SHP77 treated with DMSO at 0.1 percent for 48 hours (cell line): ENCODE measurements around the gene MBNL1.

ENCODE experiments used
- DNase-seq: peaks from one replicate; lab custom pipeline; 2025; lab: John Stamatoyannopoulos, UW

The MBNL1 gene, protein sequence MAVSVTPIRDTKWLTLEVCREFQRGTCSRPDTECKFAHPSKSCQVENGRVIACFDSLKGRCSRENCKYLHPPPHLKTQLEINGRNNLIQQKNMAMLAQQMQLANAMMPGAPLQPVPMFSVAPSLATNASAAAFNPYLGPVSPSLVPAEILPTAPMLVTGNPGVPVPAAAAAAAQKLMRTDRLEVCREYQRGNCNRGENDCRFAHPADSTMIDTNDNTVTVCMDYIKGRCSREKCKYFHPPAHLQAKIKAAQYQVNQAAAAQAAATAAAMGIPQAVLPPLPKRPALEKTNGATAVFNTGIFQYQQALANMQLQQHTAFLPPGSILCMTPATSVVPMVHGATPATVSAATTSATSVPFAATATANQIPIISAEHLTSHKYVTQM

DNA sequence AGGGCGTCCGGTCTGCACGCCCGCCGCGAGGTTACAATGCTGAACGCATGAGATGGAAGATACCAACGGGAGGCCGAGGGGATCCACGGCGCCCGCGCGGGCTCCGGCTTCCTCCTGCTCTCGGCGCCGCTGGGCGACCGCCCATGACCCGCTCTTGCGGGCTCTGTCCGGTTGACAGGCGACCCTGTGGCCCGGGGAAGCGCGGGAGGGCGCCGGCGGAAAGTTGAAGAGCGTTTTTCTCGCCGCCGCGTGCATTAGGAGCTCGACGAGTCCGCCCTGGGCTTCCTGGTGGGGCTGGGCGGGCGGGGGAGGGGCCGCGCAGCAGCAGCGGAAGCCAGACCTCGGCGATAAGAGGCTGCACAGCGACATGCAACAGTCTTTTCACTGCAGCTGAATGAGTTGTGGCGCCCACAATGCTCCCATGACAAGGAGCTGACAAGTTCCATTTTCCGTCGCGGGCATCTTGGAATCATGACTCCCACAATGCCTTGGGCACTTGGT is at the start of gene MBNL1:
Gene MBNL1, plus strand, starts transcription at position 375 of the 501 bp plus-strand sequence. CDS start 31,265 bp downstream, outside the sequence.
- peak; percentile 76 for DNase-seq

DNA sequence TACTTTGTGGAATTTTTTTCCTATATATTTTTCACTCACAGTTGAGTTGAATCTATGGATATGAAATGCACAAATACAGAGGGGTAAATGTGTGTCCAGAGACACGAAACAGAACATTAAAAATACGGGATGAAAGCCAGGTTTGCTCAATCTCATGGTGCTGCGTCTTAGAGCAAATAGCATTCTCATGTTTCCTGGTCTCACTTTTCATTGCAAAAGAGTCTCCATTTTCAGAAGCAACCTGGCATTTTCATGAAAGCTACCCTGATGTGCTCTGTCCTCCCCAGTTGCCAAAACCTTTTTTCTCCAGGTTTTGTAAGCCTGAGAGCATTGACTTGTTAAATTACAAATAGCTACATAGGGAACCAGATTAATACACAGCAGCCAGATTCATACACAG is 49.5 kb upstream of the MBNL1 start:
- no peak for DNase-seq

DNA sequence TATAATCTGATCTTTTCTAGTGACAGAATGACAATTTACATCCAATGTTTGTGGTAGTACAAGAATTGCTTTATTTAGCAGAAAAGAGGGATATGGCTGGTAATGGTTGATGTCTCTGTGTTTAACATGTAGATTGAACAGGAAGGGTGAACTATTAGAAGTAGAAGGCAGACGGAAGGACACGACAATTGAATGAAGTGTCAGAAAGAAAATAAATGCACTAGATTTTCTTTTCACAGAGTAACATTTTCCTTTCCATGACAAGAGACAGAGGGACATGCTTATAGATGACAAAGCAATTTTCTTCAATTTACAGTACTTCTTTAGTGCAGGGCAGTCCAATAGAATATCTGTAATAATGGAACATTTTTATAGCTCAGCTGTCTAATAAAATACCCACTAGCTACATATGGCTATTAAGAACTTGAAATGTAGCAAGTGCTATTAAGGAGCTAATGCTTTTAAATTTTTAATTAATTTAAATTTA is 48.9 kb upstream of the MBNL1 start:
- no peak for DNase-seq

DNA sequence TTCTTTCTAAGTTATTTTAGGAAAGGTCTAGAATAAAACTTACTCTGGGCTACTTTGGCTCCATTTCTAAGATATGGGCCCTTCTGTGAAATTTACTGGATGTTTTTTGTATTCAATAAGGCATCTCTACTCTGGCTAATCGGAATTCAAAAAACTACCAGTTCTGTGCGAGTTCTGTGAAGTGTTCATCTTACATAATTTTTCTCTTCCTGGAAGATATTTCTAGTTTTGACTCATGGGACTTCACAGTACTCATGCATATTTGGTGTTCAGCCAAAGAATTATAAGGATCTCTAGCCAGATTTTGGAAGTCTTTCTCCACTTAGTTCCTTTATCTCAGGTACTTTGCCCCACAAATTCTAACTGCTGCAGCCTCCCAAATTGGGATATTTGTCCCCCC is 46.4 kb upstream of the MBNL1 start:
- no peak for DNase-seq

DNA sequence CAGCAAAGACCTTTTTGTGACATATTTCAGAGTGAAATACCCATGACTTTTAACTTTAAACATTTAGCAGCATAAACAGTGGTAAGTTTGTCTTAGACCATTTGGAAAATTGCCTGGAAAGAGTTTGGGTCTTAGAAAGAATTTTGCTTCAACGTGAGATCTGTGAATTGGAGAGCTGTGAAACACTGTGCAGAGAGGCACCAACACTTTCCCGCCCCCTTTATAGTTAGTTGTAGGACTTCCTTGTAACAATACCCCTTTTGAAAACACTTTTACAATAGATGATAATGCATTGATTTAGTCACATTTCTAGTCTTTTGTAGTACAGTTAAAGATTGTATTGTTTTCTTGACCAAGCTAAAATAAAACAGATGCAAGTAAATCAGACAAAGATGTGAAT is 43.5 kb upstream of the MBNL1 start:
- no peak for DNase-seq

DNA sequence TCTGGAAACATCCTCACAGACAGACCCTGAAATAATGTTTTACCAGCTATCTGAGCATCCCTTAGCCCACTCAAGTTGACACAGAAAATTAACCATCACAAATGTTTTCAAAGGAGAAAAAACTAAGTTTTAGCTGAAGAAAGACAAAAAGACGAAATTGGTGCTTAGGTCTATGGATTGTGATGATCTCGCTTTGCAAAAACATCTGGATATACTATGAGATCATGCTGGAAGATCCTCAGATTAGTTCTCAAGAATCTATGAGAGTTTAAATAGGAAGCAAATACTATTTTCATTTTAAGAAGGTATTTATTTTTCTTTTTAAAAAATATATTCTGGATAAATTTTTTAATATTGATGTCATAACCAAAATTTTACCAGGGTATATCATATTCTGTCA is 42.6 kb upstream of the MBNL1 start:
- no peak for DNase-seq

DNA sequence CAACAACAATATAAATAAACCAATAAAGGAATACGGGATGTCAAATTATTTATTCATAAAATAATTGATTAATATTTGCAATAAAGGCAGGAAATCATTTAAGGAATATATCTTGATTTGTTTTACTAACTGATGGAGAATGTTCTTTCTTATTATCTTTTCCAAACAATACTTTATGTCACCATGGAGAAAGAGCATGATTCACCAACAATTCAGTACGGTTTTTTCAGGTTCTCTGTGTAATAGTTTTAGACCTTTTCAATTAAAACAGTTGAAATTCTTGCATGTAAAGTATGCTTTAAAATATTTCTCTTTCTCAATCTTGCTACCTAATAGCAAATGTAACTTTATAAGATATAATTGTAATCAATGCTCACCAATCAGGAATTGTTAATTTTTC is 41.7 kb upstream of the MBNL1 start:
- DNase-seq, result no peak

DNA sequence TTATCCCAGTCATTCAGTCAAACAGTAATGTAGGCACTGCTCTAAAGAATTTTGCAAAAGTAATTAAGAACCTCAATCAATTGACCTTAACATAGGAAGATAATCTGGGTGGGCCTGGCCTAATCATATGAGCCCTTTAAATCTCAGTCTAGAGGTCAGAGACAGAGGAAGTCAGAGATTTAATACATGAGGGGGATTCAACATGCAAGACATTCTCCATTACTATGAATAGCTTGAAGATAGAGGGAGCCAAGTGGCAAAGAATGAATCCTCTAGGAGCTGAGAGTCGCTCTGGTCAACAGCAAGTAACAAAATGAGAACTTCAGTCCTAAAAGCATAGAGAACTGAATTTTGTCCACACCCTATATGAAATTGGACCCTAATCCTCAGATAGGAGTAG is 39.0 kb upstream of the MBNL1 start:
- DNase-seq, result no peak

DNA sequence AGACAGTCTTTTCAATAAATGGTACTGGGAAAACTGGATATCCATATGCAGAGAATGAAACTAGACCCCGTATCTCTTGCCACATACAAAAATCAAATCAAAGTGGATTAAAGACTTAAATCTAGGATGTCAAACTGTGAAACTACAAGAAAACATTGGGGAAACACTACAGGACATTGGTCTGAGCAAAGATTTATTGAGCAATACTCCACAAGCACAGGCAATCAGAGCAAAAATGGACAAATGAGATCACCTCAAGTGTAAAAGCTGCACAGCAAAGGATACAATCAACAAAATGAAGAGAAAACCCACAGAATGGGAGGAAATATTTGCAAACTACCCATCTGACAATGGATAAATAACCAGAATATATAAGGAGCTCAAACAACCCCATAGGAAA is 38.4 kb upstream of the MBNL1 start:
- DNase-seq, result no peak

DNA sequence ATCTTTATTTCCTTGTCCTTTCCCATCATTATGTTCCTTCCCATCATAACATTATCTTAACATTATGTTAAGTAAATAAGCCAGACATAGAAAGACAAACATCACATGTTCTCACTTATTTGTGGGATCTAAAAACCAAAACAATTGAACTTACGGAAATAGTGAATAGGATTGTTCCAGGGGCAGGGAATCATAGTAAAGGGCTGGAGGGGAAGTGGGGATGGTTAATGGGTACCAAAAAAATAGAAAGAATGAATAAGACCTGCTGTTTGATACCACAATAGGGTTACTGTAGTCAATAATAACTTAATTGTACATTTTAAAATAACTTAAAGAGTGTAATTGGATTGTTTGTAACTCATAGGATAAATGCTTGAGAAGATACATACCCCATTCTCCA is 36.7 kb upstream of the MBNL1 start:
- no peak for DNase-seq

DNA sequence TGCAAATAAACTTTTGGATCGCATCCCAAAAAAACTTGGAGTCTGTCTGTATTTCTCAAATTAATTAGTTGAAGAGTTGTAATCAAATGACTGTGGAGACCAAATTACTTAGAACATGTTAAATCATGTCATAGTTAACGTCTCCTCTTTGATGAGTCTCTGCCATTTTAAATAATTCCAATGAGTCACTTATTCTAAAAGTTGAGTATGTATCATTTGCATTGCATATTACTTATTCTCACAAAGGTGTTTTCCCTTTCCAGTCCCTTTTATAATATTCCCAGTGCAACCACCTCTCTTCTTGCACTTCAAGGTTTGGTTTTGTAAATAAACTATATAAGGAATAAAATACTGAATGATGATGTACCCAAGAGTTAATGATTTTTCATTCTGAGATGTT is 36.0 kb upstream of the MBNL1 start:
- DNase-seq, result no peak

DNA sequence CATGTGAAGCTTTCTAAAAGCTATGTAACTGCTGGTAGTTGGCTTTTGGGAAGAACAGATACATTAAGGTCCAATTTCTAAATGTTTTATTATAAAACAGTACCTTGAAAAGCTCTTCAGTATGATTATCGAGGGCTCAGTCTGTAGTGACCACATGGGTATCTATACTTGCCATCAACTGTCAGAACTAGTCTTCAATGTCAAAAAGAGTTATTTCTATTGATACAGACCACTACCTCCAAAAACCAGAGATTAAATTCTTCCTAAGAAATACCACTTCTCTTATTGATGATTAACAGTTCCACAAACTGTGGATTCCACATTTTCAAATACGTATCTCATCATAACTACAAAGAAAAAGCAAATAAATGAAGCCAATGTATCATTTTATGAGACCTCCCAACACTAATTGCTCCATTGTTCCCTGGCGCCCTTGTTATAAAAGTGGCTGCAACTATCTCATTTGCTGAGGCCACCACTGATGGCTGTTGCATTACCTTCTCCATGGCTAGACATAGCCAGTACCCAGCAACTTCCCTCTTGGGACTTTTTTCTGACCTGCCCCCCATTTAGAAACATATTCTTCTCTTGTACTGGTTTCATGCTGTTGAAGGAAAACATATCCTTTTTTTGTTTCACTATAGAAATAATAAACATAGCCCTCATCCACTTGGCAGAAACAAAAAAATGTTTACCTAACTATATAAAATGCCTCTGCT is 33.9 kb upstream of the MBNL1 start:
- no peak for DNase-seq

DNA sequence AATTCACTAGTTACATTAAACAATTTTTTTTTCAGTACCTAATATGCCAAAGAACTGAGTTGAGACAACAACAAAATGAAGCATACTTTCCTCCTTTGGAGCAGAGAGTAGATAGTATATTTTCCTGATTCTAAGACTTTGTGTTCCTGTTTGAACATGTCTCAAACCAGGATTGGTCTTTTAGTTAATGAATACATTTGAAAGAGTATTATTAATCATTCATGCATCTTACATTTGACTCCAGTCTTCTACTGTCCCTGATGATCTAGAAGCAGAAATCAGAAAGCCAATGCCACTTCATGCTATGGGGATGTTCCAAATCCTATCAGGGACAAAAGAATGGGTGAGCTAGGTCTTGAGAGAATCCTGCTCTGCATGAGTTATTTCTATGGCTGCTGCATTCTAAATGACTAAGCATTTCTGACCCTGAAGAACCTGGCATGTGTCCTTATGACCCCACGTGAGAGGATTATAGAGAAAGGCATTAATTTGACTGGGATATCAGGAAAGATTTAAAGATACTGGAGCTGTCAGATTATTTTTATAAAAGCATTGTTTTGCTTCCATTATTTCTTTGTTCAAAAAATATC is 32.9 kb upstream of the MBNL1 start:
- no peak for DNase-seq

DNA sequence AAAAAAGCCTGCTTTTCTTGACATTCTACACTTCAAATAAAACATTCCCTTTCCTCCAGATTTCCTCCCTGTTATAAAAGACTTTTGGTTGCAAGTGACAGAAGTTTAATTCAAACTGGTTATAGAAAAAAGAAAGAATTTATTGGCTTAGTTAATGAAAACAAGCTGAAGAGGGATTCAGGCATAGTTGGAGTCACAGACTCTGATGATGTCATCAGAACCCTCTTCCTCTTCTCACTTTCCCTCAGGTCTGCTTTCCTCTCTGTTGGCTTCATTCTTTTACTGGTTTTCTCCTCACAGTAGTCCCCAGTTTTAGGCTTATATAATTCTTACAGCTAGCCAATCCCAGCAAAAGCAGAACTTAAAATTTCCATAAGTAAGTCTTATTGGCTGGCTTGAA is 32.0 kb upstream of the MBNL1 start:
- DNase-seq, result no peak

DNA sequence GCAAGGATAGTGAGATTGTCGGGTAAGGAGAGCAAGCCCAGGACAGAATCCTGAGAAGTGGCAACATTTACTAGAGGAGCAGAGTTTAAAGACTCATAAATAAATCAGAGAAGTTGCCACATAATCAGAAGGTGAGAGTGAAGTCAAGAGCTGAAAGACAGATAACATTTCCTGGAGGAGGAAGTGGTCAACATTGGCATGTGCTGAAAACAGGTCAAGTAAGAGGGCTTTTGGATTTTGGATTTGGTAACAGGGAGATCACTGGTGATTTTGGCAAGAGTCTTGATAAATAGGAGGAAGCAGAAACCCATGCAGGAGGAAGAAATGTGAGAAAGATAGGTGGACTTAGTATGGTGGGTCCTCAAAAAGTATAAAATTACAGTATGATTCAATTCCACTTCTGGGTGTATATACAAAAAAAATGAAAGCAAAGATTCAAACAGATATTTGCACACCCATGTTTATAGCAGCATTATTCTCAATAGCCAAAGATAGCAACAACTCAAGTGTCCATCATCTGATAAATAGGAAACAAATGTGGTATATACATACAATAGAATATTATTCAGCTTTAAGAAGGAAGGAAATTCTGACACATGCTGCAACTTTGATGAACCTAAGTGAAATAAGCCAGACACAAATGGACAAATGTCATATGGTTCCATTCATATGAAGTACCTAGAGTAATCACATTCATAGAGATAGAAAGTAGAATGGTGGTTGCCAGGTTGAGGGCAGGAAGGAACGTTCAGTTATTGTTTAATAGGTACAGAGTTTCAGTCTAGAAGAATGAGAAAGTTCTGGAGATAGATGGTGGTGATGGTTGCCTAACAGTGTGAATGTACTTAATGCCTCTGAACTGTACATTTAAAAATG is 27.3 kb upstream of the MBNL1 start:
- no peak for DNase-seq

DNA sequence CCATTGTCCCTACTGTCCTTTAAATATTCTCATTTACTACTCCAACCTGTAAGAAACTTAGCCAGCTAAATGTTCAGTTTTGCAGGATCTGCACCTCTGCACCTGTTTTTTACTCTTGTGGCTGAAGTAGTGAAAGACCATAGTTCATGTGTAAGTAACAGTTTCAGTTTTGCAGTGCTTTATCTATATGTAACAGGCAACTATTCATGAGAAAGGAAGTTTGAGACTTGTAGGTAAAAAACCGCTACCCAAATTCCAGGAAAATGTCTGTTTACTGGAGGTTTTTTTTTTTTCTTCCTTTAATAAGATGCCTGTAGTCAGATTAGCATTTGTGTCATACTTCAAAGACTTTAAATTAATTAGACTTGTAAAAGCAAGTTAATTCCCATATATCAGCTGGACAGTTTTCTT is 25.4 kb upstream of the MBNL1 start:
- DNase-seq, result no peak

DNA sequence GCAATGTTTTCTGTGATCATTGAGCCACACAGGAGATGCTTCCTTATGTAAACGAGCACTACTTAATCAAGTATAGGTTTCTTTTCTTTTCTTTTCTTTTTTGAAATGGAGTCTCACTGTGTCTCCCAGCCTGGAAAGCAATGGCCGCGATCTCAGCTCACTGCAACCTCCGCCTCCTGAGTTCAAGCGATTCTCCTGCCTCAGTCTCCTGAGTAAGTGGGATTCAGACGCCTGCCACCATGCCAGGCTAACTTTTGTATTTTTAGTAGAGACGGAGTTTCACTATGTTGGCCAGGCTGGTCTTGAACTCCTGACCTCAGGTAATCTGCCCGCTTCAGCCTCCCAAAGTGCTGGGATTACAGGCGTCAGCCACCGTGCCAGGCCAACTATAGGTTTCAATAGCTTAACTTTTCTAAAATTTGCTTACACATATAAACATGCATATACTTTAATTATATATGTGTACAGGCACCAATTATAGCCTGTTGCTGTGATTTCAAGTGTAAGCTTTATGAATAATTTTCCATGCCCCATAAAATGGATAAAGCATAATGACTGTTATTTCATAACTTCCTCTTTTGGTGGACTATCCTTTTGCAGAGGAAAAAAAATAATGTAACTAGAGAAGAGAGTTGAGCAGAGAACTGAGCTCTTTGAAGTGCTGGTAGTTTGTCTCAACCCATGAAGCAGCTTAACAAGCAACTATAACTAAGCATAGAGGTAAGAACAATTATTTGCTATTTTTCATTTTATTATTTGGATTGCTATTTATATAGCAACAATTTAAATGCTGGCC is 24.8 kb upstream of the MBNL1 start:
- no peak for DNase-seq

DNA sequence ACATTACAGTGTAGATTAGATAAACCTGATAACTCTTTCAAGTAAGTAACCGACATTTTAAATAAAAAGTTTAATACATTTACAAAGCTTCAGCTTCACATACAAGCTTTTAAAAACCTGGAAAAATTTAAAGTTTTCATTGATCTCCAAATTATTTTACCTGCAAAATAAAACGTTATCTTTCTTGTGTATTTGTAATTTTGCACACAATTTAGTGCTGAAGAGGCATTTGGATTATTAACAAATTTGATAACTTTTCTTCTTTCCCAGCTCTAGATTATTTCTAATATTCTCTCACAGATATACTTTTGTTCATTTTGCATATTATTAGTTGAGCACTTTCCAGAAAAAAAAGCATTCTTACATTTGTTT is 24.2 kb upstream of the MBNL1 start:
- no peak for DNase-seq

DNA sequence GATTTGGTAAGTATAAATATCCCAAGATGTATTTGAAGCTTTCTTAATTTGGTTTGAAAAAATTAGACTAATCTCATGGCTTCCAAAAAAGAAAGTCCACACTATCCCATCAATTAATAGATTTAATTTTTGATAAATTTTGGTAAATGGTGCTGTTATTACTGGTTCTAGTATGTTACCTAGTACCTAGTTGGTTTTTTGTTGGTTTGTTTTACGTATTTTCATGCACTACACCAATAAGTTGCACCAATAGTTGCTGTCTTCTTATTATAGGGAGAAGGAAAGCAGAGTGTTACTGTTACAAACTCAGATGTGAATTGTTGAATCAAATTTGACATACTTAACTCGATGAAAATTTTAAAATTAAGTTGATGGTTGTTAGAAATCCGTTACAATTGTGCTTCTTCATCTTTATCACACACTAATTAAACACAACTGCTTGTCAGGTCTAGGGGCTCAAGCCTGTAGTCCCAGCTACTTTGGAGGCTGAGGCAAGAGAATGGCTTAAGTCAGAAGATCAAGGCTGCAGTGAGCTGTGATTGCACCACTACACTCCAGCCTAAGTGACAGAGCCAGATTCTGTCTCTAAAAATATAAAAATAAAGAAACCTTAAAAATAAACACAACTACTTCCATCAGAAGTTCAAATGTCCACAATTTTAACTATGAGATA is 23.1 kb upstream of the MBNL1 start:
- DNase-seq, result no peak

DNA sequence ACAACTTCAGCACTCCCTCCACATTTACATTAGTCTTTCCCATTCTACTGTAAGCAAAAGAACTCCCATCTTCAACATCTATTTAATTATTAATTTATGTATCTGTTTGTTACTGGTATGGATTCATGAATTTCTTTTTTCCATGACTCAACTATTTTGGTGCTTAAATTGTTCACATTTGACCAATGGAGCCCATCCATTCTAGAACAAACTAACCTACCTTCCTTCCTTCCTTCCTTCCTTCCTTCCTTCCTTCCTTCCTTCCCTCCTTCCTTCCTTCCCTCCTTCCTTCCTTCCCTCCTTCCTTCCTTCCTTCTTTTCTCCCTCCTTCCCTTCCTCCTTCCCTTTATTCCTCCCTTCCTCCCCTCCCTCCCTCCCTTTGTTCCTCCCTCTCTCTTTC is 16.8 kb upstream of the MBNL1 start:
- no peak for DNase-seq

DNA sequence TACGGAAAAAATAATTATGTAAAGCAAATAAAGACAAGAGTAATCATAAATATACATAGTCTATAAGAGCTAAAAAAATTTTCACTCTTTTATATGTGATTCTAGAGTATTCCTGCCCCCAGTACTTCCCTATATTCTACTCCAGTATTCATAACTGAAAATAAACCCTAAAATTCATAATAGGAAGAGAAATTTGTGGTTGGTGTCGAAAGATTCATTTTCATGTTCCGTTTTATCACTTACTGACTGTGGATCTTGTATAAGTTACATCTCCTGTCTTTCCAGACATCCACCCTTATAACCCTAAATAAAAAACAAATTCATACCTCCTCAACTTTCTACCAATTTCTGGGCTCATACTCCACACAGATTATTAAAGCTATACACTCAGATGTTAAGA is 16.0 kb upstream of the MBNL1 start:
- no peak for DNase-seq
